ENCODE results near the gene LAMTOR5. TPM values are rescaled to one million over a fixed set of nuclear protein-coding genes. Genes with fewer than 3 reads are reported as not detected.
"Not testable (repeated sequence)": the region's sequence is repeated elsewhere in the genome, so short reads cannot be mapped to it uniquely, and the experiment has no call there.

Gene LAMTOR5
- total RNA-seq, 2 donors from 2014 or later: 104 to 132 TPM

- DNase-seq: no peak
- Mint-ChIP-seq H3K4me3 (no peak overlapping the region), H3K27ac (no peak overlapping the region), H3K4me1 (peaks cover 40% of the 10 kb centered on the region), H3K9me3 (no peaks in the 10 kb centered on the region), H3K27me3 (ENCODE audit: insufficient read depth) (no peaks in the 10 kb centered on the region), H3K36me3 (ENCODE audit: low read depth) (no peaks in the 10 kb centered on the region)
- H3K4me3 ChIP-seq (ENCODE audit: low read length): no peak overlapping the region
- H3K27me3 ChIP-seq (ENCODE audit: control insufficient read depth, insufficient read depth, low read length, poor library complexity, severe bottlenecking): no peaks in the 10 kb centered on the region
- H3K9ac ChIP-seq (ENCODE audit: extremely low read depth, low read length, poor library complexity, severe bottlenecking): no peak overlapping the region
- no peak overlapping the region for H3K27ac ChIP-seq (ENCODE audit: low read depth, low read length)
- H3K4me1 ChIP-seq (ENCODE audit: control insufficient read depth, insufficient read depth, low read length): peaks cover 3% of the 10 kb centered on the region
- H3K36me3 ChIP-seq (ENCODE audit: control insufficient read depth, insufficient read depth, low read length): no peaks in the 10 kb centered on the region
- WGBS, 2 experiments (ENCODE audit: insufficient coverage in 1 of 2, insufficient read length in 1 of 2): 95 to 100% methylated on average over 1 to 4 of the region's 4 CpGs
- H3K9me3 ChIP-seq (ENCODE audit: control insufficient read depth, low read length): no peaks in the 10 kb centered on the region
- TF ChIP-seq CTCF (conservative IDR thresholded peaks at IDR 0.05): no peak
Observed at GRCh38 chr1:110438893-110439292, 31.4 kb upstream of the LAMTOR5 start.

GRCh38 chr1:110437645-110438299 lies 30.3 kb upstream of the LAMTOR5 start:
- not testable (repeated sequence) for H3K27ac ChIP-seq (ENCODE audit: low read depth, low read length); H3K27me3 Mint-ChIP-seq (ENCODE audit: insufficient read depth); H3K9me3 ChIP-seq (ENCODE audit: control insufficient read depth, low read length); H3K4me1 ChIP-seq (ENCODE audit: control insufficient read depth, insufficient read depth, low read length); H3K27ac Mint-ChIP-seq; H3K9ac ChIP-seq (ENCODE audit: extremely low read depth, low read length, poor library complexity, severe bottlenecking); H3K27me3 ChIP-seq (ENCODE audit: control insufficient read depth, insufficient read depth, low read length, poor library complexity, severe bottlenecking); H3K4me3 ChIP-seq (ENCODE audit: low read length); H3K9me3 Mint-ChIP-seq; H3K4me3 Mint-ChIP-seq; H3K36me3 ChIP-seq (ENCODE audit: control insufficient read depth, insufficient read depth, low read length); H3K36me3 Mint-ChIP-seq (ENCODE audit: low read depth)
- 81 to 88% methylated on average over 7 to 9 of the region's 9 CpGs for WGBS, 2 experiments (ENCODE audit: insufficient coverage in 1 of 2, insufficient read length in 1 of 2)
- DNase-seq: peak; percentile 73
- peaks cover 51% of the 10 kb centered on the region for H3K4me1 Mint-ChIP-seq

GRCh38 chr1:110436635-110437034 lies 29.1 kb upstream of the LAMTOR5 start:
- no peaks in the 10 kb centered on the region for H3K36me3 ChIP-seq (ENCODE audit: control insufficient read depth, insufficient read depth, low read length)
- H3K9me3 ChIP-seq (ENCODE audit: control insufficient read depth, low read length): no peaks in the 10 kb centered on the region
- H3K27ac ChIP-seq (ENCODE audit: low read depth, low read length): no peak overlapping the region
- no peak overlapping the region for H3K9ac ChIP-seq (ENCODE audit: extremely low read depth, low read length, poor library complexity, severe bottlenecking)
- Mint-ChIP-seq H3K9me3 (no peaks in the 10 kb centered on the region), H3K36me3 (ENCODE audit: low read depth) (no peaks in the 10 kb centered on the region), H3K27me3 (ENCODE audit: insufficient read depth) (no peaks in the 10 kb centered on the region), H3K27ac (no peak overlapping the region), H3K4me1 (peaks cover 46% of the 10 kb centered on the region), H3K4me3 (no peak overlapping the region)
- 80 to 87% methylated on average over 1 to 7 of the region's 7 CpGs for WGBS, 2 experiments (ENCODE audit: insufficient coverage in 1 of 2, insufficient read length in 1 of 2)
- H3K4me1 ChIP-seq (ENCODE audit: control insufficient read depth, insufficient read depth, low read length): peaks cover 4% of the 10 kb centered on the region
- DNase-seq: peak; percentile 69
- no peak overlapping the region for H3K4me3 ChIP-seq (ENCODE audit: low read length)
- no peak for TF ChIP-seq CTCF (conservative IDR thresholded peaks at IDR 0.05)
- no peaks in the 10 kb centered on the region for H3K27me3 ChIP-seq (ENCODE audit: control insufficient read depth, insufficient read depth, low read length, poor library complexity, severe bottlenecking)

GRCh38 chr1:110434946-110435345 lies 27.5 kb upstream of the LAMTOR5 start:
- WGBS, 2 experiments (ENCODE audit: insufficient coverage in 1 of 2, insufficient read length in 1 of 2): 97 to 100% methylated on average over 2 to 3 of the region's 3 CpGs
- Mint-ChIP-seq H3K4me1 (peaks cover 45% of the 10 kb centered on the region), H3K4me3 (no peak overlapping the region), H3K27ac (no peak overlapping the region), H3K36me3 (ENCODE audit: low read depth) (no peaks in the 10 kb centered on the region), H3K9me3 (no peaks in the 10 kb centered on the region), H3K27me3 (ENCODE audit: insufficient read depth) (no peaks in the 10 kb centered on the region)
- no peaks in the 10 kb centered on the region for H3K27me3 ChIP-seq (ENCODE audit: control insufficient read depth, insufficient read depth, low read length, poor library complexity, severe bottlenecking)
- TF ChIP-seq CTCF (conservative IDR thresholded peaks at IDR 0.05): no peak
- no peaks in the 10 kb centered on the region for H3K36me3 ChIP-seq (ENCODE audit: control insufficient read depth, insufficient read depth, low read length)
- H3K27ac ChIP-seq (ENCODE audit: low read depth, low read length): no peak overlapping the region
- no peak overlapping the region for H3K4me3 ChIP-seq (ENCODE audit: low read length)
- H3K9me3 ChIP-seq (ENCODE audit: control insufficient read depth, low read length): no peaks in the 10 kb centered on the region
- DNase-seq: no peak
- H3K9ac ChIP-seq (ENCODE audit: extremely low read depth, low read length, poor library complexity, severe bottlenecking): no peak overlapping the region
- peaks cover 4% of the 10 kb centered on the region for H3K4me1 ChIP-seq (ENCODE audit: control insufficient read depth, insufficient read depth, low read length)

All from endodermal cell (in vitro differentiated cells).